ENCODE results near the gene COA1. TPM values are rescaled to one million over a fixed set of nuclear protein-coding genes. Genes with fewer than 3 reads are reported as not detected.

COA1 gene
- polyA plus RNA-seq, 1 donor (not counting 4 experiments of a cell fraction or from before 2014, with no cell fraction given), result 32.2 TPM

- Histone ChIP-seq H3K4me1 (ENCODE audit: control insufficient read depth, extremely low read depth, insufficient read depth, low read length) (peaks cover 4% of the 10 kb centered on the region), H2AFZ (ENCODE audit: control insufficient read depth, low read length) (no peak overlapping the region), H3K9me1 (ENCODE audit: control insufficient read depth, extremely low read depth, insufficient read depth, low read length) (no peaks in the 10 kb centered on the region), H4K20me1 (ENCODE audit: control insufficient read depth, extremely low read depth, insufficient read depth, low read length) (peaks cover 2% of the 10 kb centered on the region), H3K9ac (ENCODE audit: control insufficient read depth, extremely low read depth, insufficient read depth, low read length) (no peak overlapping the region), H3K4me3 (ENCODE audit: control insufficient read depth in 2 of 3, extremely low read depth in 1 of 3, insufficient read depth in 2 of 3, low read depth in 1 of 3, low read length in 3 of 3) (no peak overlapping the region), H3K27me3 (ENCODE audit: control insufficient read depth, extremely low read depth, insufficient read depth, low read length) (no peaks in the 10 kb centered on the region), H3K36me3 (ENCODE audit: control insufficient read depth in 2 of 2, extremely low read depth in 1 of 2, insufficient read depth in 2 of 2, low read length in 2 of 2) (peaks cover 7 to 43% of the 10 kb centered on the region in 2 experiments), H3K9me3 (ENCODE audit: control insufficient read depth, low read depth, low read length) (no peaks in the 10 kb centered on the region), H3K4me2 (ENCODE audit: control insufficient read depth, extremely low read depth, insufficient read depth, low read depth, low read length) (no peak overlapping the region), H3K27ac (ENCODE audit: control insufficient read depth, insufficient read depth, low read length) (no peak overlapping the region), H3K79me2 (ENCODE audit: control insufficient read depth, insufficient read depth, low read length) (peaks cover 65% of the 10 kb centered on the region)
- no peak for FAIRE-seq
- dilution Hi-C loops (cut with MboI; ENCODE audit: extremely low pct_ligation_motif_present, low sequenced_read_pairs), result no loop called here
- no peak for DNase-seq (ENCODE audit: low read depth, low spot score)
- TF ChIP-seq, protein P1, sequence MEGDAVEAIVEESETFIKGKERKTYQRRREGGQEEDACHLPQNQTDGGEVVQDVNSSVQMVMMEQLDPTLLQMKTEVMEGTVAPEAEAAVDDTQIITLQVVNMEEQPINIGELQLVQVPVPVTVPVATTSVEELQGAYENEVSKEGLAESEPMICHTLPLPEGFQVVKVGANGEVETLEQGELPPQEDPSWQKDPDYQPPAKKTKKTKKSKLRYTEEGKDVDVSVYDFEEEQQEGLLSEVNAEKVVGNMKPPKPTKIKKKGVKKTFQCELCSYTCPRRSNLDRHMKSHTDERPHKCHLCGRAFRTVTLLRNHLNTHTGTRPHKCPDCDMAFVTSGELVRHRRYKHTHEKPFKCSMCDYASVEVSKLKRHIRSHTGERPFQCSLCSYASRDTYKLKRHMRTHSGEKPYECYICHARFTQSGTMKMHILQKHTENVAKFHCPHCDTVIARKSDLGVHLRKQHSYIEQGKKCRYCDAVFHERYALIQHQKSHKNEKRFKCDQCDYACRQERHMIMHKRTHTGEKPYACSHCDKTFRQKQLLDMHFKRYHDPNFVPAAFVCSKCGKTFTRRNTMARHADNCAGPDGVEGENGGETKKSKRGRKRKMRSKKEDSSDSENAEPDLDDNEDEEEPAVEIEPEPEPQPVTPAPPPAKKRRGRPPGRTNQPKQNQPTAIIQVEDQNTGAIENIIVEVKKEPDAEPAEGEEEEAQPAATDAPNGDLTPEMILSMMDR (optimal IDR thresholded peaks at IDR 0.05 in 1 of 3, IDR thresholded peaks at IDR 0.05 in 1 of 3, conservative IDR thresholded peaks at IDR 0.05 in 1 of 3; ENCODE audit: extremely low read depth in 1 of 3, insufficient read depth in 2 of 3, low read length in 3 of 3), result no peak
- TF ChIP-seq EZH2 (IDR thresholded peaks at IDR 0.05; ENCODE audit: low read length), result no peak
These were observed 103.9 kb downstream of the COA1 start for GRCh38 chr7:43625453-43625852.

DNA sequence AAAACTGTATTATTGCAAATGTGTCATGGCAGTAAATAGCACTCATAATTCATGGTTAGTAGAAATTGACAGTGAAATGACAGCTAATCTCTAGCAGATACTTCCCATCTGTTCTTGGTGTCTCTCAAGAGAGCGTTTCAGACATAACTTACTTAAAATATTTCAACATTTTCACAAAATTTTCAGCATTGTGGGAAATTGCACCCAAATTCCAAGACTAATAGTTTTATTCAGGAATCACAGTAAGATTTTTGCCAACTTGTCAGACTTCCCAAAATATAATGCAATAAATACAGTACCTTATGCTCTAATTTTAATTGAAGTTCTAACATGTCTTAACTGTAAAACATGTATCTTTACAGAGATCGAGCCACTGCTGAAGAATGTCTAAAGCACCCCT is 105.2 kb downstream of the COA1 start:
- Histone ChIP-seq H3K36me3 (ENCODE audit: control insufficient read depth in 2 of 2, extremely low read depth in 1 of 2, insufficient read depth in 2 of 2, low read length in 2 of 2) (peaks cover 10 to 54% of the 10 kb centered on the region in 2 experiments), H3K9me1 (ENCODE audit: control insufficient read depth, extremely low read depth, insufficient read depth, low read length) (no peaks in the 10 kb centered on the region), H3K9me3 (ENCODE audit: control insufficient read depth, low read depth, low read length) (no peaks in the 10 kb centered on the region), H3K4me3 (ENCODE audit: control insufficient read depth in 2 of 3, extremely low read depth in 1 of 3, insufficient read depth in 2 of 3, low read depth in 1 of 3, low read length in 3 of 3) (no peak overlapping the region), H3K4me2 (ENCODE audit: control insufficient read depth, extremely low read depth, insufficient read depth, low read depth, low read length) (no peak overlapping the region), H3K27me3 (ENCODE audit: control insufficient read depth, extremely low read depth, insufficient read depth, low read length) (no peaks in the 10 kb centered on the region), H3K27ac (ENCODE audit: control insufficient read depth, insufficient read depth, low read length) (no peak overlapping the region), H3K79me2 (ENCODE audit: control insufficient read depth, insufficient read depth, low read length) (peaks cover 76% of the 10 kb centered on the region), H4K20me1 (ENCODE audit: control insufficient read depth, extremely low read depth, insufficient read depth, low read length) (peaks cover 6% of the 10 kb centered on the region), H2AFZ (ENCODE audit: control insufficient read depth, low read length) (no peak overlapping the region), H3K9ac (ENCODE audit: control insufficient read depth, extremely low read depth, insufficient read depth, low read length) (no peak overlapping the region), H3K4me1 (ENCODE audit: control insufficient read depth, extremely low read depth, insufficient read depth, low read length) (peaks cover 4% of the 10 kb centered on the region)
- dilution Hi-C loops (cut with MboI; ENCODE audit: extremely low pct_ligation_motif_present, low sequenced_read_pairs), result no loop called here
- FAIRE-seq (no peak), DNase-seq (ENCODE audit: low read depth, low spot score) (no peak)
- TF ChIP-seq, protein P1 (optimal IDR thresholded peaks at IDR 0.05 in 1 of 3, IDR thresholded peaks at IDR 0.05 in 1 of 3, conservative IDR thresholded peaks at IDR 0.05 in 1 of 3; ENCODE audit: extremely low read depth in 1 of 3, insufficient read depth in 2 of 3, low read length in 3 of 3), result no peak
- TF ChIP-seq EZH2 (IDR thresholded peaks at IDR 0.05; ENCODE audit: low read length), result no peak
